ENCODE data around the gene KRI1.
A peak's percentile ranks its signal among the peaks of the same experiment; 100 is the strongest.

The KRI1 gene

DNA sequence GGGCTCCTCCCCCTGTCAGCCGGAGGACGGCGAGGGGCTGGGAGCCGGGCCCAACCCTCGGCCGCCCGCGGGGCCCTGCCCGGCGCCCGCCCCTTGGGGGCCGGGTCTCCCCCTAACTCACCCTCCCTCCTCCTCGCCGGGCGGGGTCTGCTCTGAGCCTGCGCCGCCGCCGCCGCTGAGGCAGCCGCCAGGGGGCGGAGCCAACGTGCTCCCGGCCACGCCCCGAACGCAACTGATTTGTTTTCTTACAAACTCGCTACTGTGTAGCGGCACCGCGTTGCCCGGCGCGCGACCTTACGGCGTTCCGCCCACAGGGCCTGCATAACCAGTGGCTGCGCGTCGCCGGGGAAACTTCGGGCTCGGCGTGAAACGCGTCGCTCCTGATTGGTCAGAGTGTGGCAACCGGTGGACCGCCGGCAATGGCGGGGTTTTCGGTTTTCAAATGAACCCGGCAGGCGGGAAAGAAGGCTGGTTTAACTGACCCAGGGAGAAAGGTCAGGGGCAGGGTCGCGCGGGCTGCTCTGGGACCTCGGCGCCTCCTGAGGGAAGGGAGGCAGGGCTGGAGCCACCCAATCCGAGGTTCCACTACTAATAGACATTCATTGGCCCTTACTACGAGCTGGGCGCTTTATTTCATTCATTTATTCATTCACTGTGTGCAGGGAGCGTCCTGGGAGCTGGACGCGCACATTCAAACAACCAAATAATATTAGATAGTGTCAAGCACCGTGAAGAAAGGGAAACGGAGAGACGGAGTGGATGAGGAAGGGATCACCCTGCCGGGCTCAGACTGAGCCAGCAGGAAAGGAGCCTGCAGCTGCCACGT lies 3.2 kb upstream of the KRI1 start, which contains the start of gene CDKN2D:
CDKN2D (minus strand) TSS at position 154 of the 826 bp plus-strand sequence. CDS start 326 bp downstream, outside the sequence.
- Histone ChIP-seq H3K79me2 (ENCODE audit: insufficient read depth, low read length) (peaks cover 10% of the 10 kb centered on the region), H3F3A (ENCODE audit: insufficient read depth, low read length) (peaks cover 9% of the 10 kb centered on the region; the same call in 1 of the 2 replicates), H3K9ac (ENCODE audit: low read length) (peak within 1 kb of the TSS; percentile 95), H3K27me3 (ENCODE audit: insufficient read depth, low read length) (no peaks in the 10 kb centered on the region), H3K27ac (ENCODE audit: low read depth, low read length, poor library complexity, severe bottlenecking) (peak within 1 kb of the TSS; percentile 98), H4K20me1 (ENCODE audit: insufficient read depth, low read length) (no peaks in the 10 kb centered on the region), H3K4me2 (ENCODE audit: low read length) (peak within 1 kb of the TSS; percentile 83), H3K4me3 (ENCODE audit: low read depth, low read length, poor library complexity, severe bottlenecking) (peak within 1 kb of the TSS; percentile 67), H3K9me3 (ENCODE audit: low read length) (no peaks in the 10 kb centered on the region), H3K9me2 (ENCODE audit: low read depth, low read length) (no peaks in the 10 kb centered on the region), H2AFZ (ENCODE audit: low read length) (no peak within 1 kb of the TSS; the same call in 1 of the 2 replicates), H3K36me3 (ENCODE audit: insufficient read depth, low read length) (peaks cover 5% of the 10 kb centered on the region; the same call in 1 of the 2 replicates), H3K4me1 (ENCODE audit: insufficient read depth, low read length, severe bottlenecking) (peaks cover 38% of the 10 kb centered on the region)
- no peak for TF ChIP-seq CTCF (IDR thresholded peaks at IDR 0.05; ENCODE audit: low read length)
- no peak for TF ChIP-seq EZH2 (IDR thresholded peaks at IDR 0.05; ENCODE audit: borderline replicate concordance, low read length)

DNA sequence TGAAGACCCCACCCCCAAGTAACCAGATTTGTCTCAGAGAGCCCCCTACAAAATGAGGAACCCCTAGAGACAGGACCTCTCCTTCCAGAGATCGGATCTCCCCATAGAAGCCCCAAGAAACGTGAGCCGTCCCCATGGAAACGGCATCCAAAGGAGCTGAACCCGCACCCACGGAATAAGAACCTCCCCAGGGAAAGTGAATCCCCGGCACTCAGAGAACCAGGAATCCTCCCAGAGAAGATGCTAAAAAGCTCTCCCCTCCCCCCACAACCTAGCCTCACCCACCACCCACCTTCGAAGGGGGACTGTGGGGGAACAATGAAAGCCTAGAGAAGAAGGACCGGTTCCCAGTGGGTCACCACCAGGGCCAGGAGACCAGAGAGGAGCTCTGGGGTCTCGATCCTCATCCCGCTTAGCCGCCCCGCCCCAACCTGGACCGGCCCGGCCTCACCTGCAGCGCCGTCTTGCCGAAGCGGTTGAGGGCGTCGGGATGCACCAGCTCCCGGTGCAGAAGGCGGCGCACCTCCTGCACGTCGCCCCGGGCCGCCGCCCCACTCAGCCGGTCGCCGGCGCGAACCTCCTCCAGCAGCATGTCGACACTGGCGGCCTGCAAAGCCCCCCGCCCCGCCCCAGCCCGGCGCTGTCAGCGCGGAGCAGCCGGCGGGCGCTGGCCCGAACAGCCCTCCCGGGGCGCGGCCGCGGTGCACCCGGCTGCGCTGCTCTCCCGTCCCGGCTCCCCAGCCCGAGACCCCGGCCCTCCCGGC lies 2.4 kb upstream of the KRI1 start:
- peaks cover 10% of the 10 kb centered on the region for H3K79me2 ChIP-seq (ENCODE audit: insufficient read depth, low read length)
- peaks cover 8% of the 10 kb centered on the region; the same call in 1 of the 2 replicates for H3K36me3 ChIP-seq (ENCODE audit: insufficient read depth, low read length)
- H3K4me1 ChIP-seq (ENCODE audit: insufficient read depth, low read length, severe bottlenecking): peaks cover 38% of the 10 kb centered on the region
- peak overlapping the region; percentile 27 for H3K27ac ChIP-seq (ENCODE audit: low read depth, low read length, poor library complexity, severe bottlenecking)
- H3K27me3 ChIP-seq (ENCODE audit: insufficient read depth, low read length): no peaks in the 10 kb centered on the region
- H3F3A ChIP-seq (ENCODE audit: insufficient read depth, low read length): peaks cover 9% of the 10 kb centered on the region; the same call in 1 of the 2 replicates
- peak; percentile 14; the same call in 1 of the 2 replicates for TF ChIP-seq CTCF (IDR thresholded peaks at IDR 0.05; ENCODE audit: low read length)
- no peak for TF ChIP-seq EZH2 (IDR thresholded peaks at IDR 0.05; ENCODE audit: borderline replicate concordance, low read length)
- peak overlapping the region; percentile 65 for H3K4me2 ChIP-seq (ENCODE audit: low read length)
- H3K9me3 ChIP-seq (ENCODE audit: low read length): no peaks in the 10 kb centered on the region
- H3K9me2 ChIP-seq (ENCODE audit: low read depth, low read length): no peaks in the 10 kb centered on the region
- H3K4me3 ChIP-seq (ENCODE audit: low read depth, low read length, poor library complexity, severe bottlenecking): peak overlapping the region; percentile 67
- peak overlapping the region; percentile 64 for H3K9ac ChIP-seq (ENCODE audit: low read length)
- H2AFZ ChIP-seq (ENCODE audit: low read length): no peak overlapping the region
- no peaks in the 10 kb centered on the region for H4K20me1 ChIP-seq (ENCODE audit: insufficient read depth, low read length)

- H2AFZ ChIP-seq (ENCODE audit: low read length): no peak overlapping the region
- no peaks in the 10 kb centered on the region for H3K9me3 ChIP-seq (ENCODE audit: low read length)
- H3K4me3 ChIP-seq (ENCODE audit: low read depth, low read length, poor library complexity, severe bottlenecking): peak overlapping the region; percentile 67
- peaks cover 38% of the 10 kb centered on the region for H3K4me1 ChIP-seq (ENCODE audit: insufficient read depth, low read length, severe bottlenecking)
- H3K36me3 ChIP-seq (ENCODE audit: insufficient read depth, low read length): peaks cover 9% of the 10 kb centered on the region
- H3K9ac ChIP-seq (ENCODE audit: low read length): peak overlapping the region; percentile 64
- H3K27me3 ChIP-seq (ENCODE audit: insufficient read depth, low read length): no peaks in the 10 kb centered on the region
- H3F3A ChIP-seq (ENCODE audit: insufficient read depth, low read length): peaks cover 9% of the 10 kb centered on the region; the same call in 1 of the 2 replicates
- TF ChIP-seq EZH2 (IDR thresholded peaks at IDR 0.05; ENCODE audit: borderline replicate concordance, low read length) (no peak), CTCF (IDR thresholded peaks at IDR 0.05; ENCODE audit: low read length) (no peak)
- H4K20me1 ChIP-seq (ENCODE audit: insufficient read depth, low read length): no peaks in the 10 kb centered on the region
- H3K27ac ChIP-seq (ENCODE audit: low read depth, low read length, poor library complexity, severe bottlenecking): no peak overlapping the region
- peaks cover 10% of the 10 kb centered on the region for H3K79me2 ChIP-seq (ENCODE audit: insufficient read depth, low read length)
- no peaks in the 10 kb centered on the region for H3K9me2 ChIP-seq (ENCODE audit: low read depth, low read length)
- peak overlapping the region; percentile 65 for H3K4me2 ChIP-seq (ENCODE audit: low read length)
Measured at GRCh38 chr19:10567656-10568055, 1.8 kb upstream of the KRI1 start.
